ENCODE data around the gene DDX54.

DDX54 gene

DNA sequence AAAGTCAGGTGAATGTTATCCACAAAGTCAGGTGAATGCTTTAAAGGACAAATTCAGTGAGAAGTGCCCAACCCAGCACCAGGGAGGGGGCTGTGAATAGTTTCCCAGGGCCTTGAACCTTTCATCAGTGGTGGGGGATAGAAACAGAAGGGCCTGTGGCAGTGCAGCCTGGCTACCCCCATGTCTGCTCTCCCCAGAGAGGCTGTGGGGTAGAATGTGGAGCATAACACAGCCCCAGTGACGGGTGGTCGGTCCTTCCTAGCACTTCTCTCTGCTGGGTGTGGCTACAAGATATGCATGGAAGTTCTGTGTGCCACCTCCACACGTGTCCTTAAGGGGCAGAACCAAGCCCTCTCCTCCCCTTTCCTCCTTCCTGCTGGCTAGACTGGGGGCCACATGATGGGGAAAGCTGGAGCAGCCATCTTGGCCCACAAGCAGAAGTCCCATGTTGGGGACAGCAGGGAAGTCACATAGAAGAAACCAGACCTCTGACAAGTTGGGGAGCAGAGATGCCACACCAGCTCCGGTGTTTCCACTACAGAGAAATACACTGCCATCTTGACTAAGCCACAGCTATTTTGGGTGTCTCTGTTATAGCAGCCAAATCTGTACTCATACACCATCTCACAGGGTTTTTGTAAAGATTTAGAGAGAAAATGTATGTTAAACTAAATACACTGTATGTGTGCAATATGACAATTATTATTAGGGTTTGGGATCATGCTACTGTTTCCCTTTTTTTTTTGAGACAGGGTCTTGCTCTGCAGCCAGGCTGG lies 17.2 kb upstream of the DDX54 start:
- CTCF ChIA-PET, result no interaction called here

DNA sequence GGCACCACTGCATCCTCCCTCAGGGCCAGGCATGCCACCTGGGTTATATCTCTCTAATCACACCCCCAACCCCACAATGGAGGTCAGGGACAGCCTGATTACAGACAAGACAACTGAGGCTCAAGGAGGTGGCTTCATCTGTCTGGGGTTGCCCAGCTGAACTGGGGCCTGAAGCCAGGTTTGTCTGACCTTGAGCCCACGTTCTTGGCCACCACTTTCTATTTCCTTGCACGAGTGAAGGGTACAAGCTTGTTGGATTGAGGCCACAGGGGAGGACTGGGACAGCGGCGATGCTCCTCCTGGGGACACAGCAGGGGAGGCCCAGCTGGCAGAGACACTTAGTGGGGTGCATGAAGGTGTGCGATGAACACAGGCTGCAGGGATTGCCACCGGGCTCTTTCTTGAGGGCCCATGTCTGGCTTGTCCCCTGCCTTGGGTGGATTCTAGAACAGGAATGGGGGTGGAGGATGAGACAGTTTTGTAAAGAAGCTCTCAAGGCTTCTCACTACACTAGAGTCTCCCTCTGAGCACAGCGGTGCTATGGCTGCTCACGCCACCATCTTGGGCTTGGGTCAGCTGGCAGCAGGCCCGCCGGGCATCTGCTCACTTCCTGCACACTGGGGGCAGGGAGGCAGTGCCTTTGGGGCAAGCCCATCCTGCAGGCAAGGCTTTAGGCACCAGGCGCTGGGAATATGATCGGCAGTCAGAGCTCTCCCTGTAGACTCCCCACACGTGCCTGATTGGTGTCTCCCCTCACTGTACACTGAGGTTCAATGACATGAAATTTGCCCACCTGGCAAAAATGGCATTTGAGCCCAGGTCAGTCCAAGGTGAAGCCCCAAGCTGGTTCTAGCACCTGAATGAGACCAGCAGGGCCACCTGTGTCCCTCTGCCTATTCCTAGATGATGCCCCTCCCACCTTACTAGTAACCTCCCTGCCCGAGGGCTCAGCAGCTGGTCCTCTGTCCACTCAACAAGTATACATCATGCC lies 16.2 kb upstream of the DDX54 start:
- no peak for DNase-seq (ENCODE audit: extremely low spot score)
- ChIA-PET CTCF (interaction anchor here (0.5 to 0.6 kb wide), 2 partner anchors 178 to 219 kb away, joined by 3 to 6 read pairs; no protein-coding TSS in a partner anchor), POLR2A (interaction anchor here (1.3 kb wide), 1 partner anchor 20 kb away, joined by 3 read pairs; the partner anchor contains the start of gene TPCN1)
- TF ChIP-seq, protein P1, sequence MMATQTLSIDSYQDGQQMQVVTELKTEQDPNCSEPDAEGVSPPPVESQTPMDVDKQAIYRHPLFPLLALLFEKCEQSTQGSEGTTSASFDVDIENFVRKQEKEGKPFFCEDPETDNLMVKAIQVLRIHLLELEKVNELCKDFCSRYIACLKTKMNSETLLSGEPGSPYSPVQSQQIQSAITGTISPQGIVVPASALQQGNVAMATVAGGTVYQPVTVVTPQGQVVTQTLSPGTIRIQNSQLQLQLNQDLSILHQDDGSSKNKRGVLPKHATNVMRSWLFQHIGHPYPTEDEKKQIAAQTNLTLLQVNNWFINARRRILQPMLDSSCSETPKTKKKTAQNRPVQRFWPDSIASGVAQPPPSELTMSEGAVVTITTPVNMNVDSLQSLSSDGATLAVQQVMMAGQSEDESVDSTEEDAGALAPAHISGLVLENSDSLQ (IDR thresholded peaks at IDR 0.05), result no peak
- no peak for TF ChIP-seq CTBP1 (IDR thresholded peaks at IDR 0.05; ENCODE audit: borderline replicate concordance)
- no peak for TF ChIP-seq LEF1 (IDR thresholded peaks at IDR 0.05; ENCODE audit: borderline replicate concordance)
- TF ChIP-seq ZNF384 (IDR thresholded peaks at IDR 0.05), result no peak
- TF ChIP-seq ARNT (IDR thresholded peaks at IDR 0.05), result no peak

More for the DNA sequence above, 17.2 kb upstream of the DDX54 start:
- no peak for DNase-seq (ENCODE audit: extremely low spot score)
- no peak for TF ChIP-seq BHLHE40 (IDR thresholded peaks at IDR 0.05; ENCODE audit: borderline replicate concordance)
- no peak for TF ChIP-seq ARNT (IDR thresholded peaks at IDR 0.05)
- POLR2A ChIA-PET, result no interaction called here

DNA sequence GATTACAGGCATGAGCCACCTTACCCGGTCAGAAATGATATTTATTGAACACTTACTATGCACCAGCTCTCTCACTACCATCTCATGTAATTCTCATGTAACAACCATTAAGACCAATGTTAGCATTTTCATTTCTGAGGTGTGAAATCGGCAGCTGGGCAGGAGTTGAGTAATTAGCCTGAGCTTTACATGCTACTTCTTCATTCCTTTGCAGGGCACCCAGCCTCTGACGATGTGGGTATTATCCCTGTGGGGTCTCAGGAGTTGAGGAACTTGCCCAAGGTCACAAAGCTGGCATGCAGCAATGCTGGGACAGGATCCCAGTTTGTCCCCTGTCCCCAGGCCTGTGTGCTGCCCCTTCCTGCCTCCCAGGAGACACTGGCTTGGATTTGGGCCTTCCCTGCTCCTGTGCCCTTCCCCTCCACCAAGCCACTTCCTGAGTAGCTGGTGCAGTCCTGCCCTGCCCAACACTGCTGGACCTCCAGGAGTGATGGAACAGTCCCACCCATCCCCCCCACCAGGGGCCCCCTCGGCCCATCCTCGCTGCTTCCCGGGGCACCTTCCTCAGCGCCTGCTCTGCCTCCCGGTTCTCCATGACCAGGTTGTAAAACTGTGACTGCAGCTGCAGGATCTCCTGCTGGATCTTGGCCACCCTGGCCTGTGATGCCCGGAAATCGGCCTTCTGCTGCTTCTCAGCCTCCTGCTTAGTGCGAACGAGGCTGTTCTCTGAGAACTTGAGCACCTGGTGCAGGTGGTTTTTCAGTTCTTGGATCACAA lies 14.9 kb upstream of the DDX54 start:
- ChIA-PET CTCF (no interaction called here), POLR2A (interaction anchor here (1.3 kb wide), 1 partner anchor 21 kb away, joined by 3 read pairs; the partner anchor contains the start of gene TPCN1)
- TF ChIP-seq L3MBTL2 (conservative IDR thresholded peaks at IDR 0.05) (no peak), TARDBP (IDR thresholded peaks at IDR 0.05) (no peak), FOXM1 (IDR thresholded peaks at IDR 0.05; ENCODE audit: borderline replicate concordance) (no peak), SP1 (IDR thresholded peaks at IDR 0.05) (no peak), ARNT (IDR thresholded peaks at IDR 0.05) (no peak), FOXA1 (IDR thresholded peaks at IDR 0.05) (no peak), LEF1 (IDR thresholded peaks at IDR 0.05; ENCODE audit: borderline replicate concordance) (no peak), BHLHE40 (IDR thresholded peaks at IDR 0.05; ENCODE audit: borderline replicate concordance) (no peak), SUZ12 (IDR thresholded peaks at IDR 0.05) (no peak), HDGF (IDR thresholded peaks at IDR 0.05; ENCODE audit: borderline replicate concordance) (no peak)
- no peak for DNase-seq (ENCODE audit: extremely low spot score)

DNA sequence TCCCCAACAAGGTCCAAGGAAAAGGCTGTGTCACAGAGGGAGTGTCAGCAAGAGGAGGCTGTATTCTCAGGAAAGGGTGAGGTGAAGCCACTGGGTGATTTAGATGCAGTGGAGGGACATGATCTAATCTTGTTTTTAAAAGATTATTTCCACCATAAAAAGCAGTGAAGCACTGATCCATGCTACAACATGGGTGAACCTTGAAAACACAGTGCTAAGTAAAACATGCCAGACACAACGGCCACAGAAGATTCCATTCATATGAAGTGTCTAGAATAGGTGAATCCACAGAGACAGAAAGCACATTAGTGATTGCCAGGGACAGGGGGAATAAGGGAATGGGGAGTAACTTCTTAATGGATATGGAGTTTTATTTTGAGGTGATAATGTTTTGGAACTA lies 13.0 kb upstream of the DDX54 start:
- DNase-seq (ENCODE audit: extremely low spot score), result no peak
- TF ChIP-seq ZNF384 (IDR thresholded peaks at IDR 0.05) (no peak), L3MBTL2 (conservative IDR thresholded peaks at IDR 0.05) (no peak), FOXK2 (IDR thresholded peaks at IDR 0.05) (no peak), LEF1 (IDR thresholded peaks at IDR 0.05; ENCODE audit: borderline replicate concordance) (no peak), SP1 (IDR thresholded peaks at IDR 0.05) (no peak), TARDBP (IDR thresholded peaks at IDR 0.05) (no peak), FOXM1 (IDR thresholded peaks at IDR 0.05; ENCODE audit: borderline replicate concordance) (no peak), CTBP1 (IDR thresholded peaks at IDR 0.05; ENCODE audit: borderline replicate concordance) (no peak), FOXA1 (IDR thresholded peaks at IDR 0.05) (no peak), ELF4 (IDR thresholded peaks at IDR 0.05) (no peak), SUZ12 (IDR thresholded peaks at IDR 0.05) (no peak), NFRKB (IDR thresholded peaks at IDR 0.05) (no peak), ARNT (IDR thresholded peaks at IDR 0.05) (no peak)

GRCh38 chr12:113197518-113198077 lies 12.3 kb upstream of the DDX54 start:
- CTCF ChIA-PET, result interaction anchor here (0.6 kb wide), 4 partner anchors 32 to 854 kb away, joined by 3 to 4 read pairs (median 3); no protein-coding TSS in a partner anchor
- POLR2A ChIA-PET, result no interaction called here
- DNase-seq (ENCODE audit: extremely low spot score), result no peak
- no peak for TF ChIP-seq SUZ12 (IDR thresholded peaks at IDR 0.05)
- no peak for TF ChIP-seq FOXM1 (IDR thresholded peaks at IDR 0.05; ENCODE audit: borderline replicate concordance)
- no peak for TF ChIP-seq ARNT (IDR thresholded peaks at IDR 0.05)
- TF ChIP-seq ELF4 (IDR thresholded peaks at IDR 0.05), result no peak
- TF ChIP-seq FOXK2 (IDR thresholded peaks at IDR 0.05), result no peak
- no peak for TF ChIP-seq CTBP1 (IDR thresholded peaks at IDR 0.05; ENCODE audit: borderline replicate concordance)
- TF ChIP-seq NFRKB (IDR thresholded peaks at IDR 0.05), result no peak
- no peak for TF ChIP-seq HDGF (IDR thresholded peaks at IDR 0.05; ENCODE audit: borderline replicate concordance)
- no peak for TF ChIP-seq TARDBP (IDR thresholded peaks at IDR 0.05)
- TF ChIP-seq, protein P1 (IDR thresholded peaks at IDR 0.05), result no peak

More for the DNA sequence above, 13.0 kb upstream of the DDX54 start:
- CTCF ChIA-PET, result interaction anchor here (0.6 kb wide), 1 partner anchor 31 kb away, joined by 4 read pairs; no protein-coding TSS in a partner anchor
- POLR2A ChIA-PET, result no interaction called here
